ENCODE data around the gene CDK2.

DNA sequence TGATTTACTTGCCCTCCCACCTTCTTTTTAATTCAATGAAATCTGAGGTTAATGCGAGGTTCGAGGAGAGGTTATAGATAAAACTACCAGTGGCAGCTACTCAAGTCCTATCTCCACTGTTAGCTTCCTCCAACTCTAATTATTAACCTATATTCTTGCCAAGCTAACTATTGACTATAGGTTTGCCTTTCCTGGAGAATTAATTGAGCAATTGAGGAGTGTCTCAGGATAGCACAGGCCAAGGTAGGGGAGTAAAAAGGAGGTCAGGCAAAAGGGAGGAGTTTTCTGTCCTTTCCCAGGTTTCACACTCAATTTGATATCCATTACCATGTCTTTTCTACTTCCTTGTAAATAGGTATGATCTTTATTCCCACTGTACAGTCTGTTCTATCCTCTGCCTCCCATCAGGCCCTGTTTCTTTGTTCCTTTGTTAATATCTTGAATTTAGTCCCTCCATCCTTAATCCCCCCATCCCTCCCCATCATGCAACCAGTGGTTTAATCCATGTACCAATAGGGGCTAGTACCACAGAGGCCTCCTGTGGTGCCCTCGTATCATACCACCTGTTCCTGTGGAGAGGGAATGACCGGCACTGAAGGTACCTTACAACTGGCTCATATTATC is 26.7 kb downstream of the CDK2 start:
- TF ChIP-seq, protein P1, sequence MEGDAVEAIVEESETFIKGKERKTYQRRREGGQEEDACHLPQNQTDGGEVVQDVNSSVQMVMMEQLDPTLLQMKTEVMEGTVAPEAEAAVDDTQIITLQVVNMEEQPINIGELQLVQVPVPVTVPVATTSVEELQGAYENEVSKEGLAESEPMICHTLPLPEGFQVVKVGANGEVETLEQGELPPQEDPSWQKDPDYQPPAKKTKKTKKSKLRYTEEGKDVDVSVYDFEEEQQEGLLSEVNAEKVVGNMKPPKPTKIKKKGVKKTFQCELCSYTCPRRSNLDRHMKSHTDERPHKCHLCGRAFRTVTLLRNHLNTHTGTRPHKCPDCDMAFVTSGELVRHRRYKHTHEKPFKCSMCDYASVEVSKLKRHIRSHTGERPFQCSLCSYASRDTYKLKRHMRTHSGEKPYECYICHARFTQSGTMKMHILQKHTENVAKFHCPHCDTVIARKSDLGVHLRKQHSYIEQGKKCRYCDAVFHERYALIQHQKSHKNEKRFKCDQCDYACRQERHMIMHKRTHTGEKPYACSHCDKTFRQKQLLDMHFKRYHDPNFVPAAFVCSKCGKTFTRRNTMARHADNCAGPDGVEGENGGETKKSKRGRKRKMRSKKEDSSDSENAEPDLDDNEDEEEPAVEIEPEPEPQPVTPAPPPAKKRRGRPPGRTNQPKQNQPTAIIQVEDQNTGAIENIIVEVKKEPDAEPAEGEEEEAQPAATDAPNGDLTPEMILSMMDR (conservative IDR thresholded peaks at IDR 0.05; ENCODE audit: low read depth, low read length): no peak
- TF ChIP-seq RCOR1 (IDR thresholded peaks at IDR 0.05; ENCODE audit: insufficient replicate concordance, low read length) (no peak), MAFK (IDR thresholded peaks at IDR 0.05; ENCODE audit: low read depth, low read length) (no peak), POLR2A (IDR thresholded peaks at IDR 0.05; ENCODE audit: low read depth, low read length) (no peak), SMC3 (IDR thresholded peaks at IDR 0.05; ENCODE audit: low read depth, low read length) (no peak), CEBPB (IDR thresholded peaks at IDR 0.05; ENCODE audit: low read depth, low read length) (no peak), RAD21 (IDR thresholded peaks at IDR 0.05; ENCODE audit: low read length) (no peak), RFX5 (IDR thresholded peaks at IDR 0.05; ENCODE audit: low read depth, low read length) (no peak), USF2 (IDR thresholded peaks at IDR 0.05; ENCODE audit: low read depth, low read length) (no peak), BHLHE40 (IDR thresholded peaks at IDR 0.05; ENCODE audit: low read depth, low read length) (no peak), CHD1 (IDR thresholded peaks at IDR 0.05; ENCODE audit: low read depth, low read length) (no peak), MXI1 (IDR thresholded peaks at IDR 0.05; ENCODE audit: borderline replicate concordance, low read depth, low read length) (no peak), ELK1 (IDR thresholded peaks at IDR 0.05; ENCODE audit: borderline replicate concordance, low read depth, low read length) (no peak)
